SIG-M5 treated with dmso at 0.1 percent for 504 hours (cell line): Measurements from ENCODE around the gene AASS.

Experiments used
- DNase-seq: peaks from one replicate; lab custom pipeline; 2025; ENCODE audit not compliant: unreplicated experiment; lab: John Stamatoyannopoulos, UW

Gene AASS

DNA sequence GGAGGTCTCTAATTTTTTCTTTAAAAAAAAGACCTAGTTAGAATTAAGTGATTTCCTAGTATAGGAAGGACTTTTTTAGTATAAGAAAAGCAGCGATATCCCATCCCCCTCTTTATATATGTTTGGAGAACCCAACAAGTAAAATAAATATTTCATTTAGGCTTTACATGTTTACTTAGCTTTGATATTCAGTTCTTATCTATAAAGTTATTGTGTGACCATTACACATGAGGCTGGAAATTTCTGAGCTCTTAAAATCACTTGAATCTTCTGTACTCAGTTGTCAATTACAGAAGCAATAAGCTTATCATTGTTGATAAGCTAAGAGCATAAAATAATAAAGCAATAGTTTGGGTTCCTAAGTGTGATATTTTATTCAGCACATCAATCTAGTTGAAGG, 89.7 kb downstream of the AASS start:
- no peak for DNase-seq

DNA sequence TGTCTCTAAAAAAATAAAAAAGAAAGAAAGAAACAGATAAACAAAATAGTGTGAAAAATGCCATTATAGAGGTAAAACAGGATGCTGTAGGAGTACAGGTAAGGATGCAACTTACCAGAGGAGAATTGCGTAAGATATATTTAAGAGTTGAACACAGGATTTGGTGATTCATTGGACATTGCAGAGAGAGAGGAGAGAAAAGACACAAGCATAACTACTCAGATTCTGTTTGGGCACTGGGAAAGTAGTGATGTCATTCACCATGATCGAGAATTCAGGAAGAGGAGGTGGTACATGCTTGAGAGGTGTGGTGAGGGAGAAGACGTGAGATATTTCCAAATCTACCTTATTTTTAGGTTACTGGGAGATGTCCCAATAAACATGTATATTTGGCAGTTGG, 97.6 kb downstream of the AASS start:
- no peak for DNase-seq

DNA sequence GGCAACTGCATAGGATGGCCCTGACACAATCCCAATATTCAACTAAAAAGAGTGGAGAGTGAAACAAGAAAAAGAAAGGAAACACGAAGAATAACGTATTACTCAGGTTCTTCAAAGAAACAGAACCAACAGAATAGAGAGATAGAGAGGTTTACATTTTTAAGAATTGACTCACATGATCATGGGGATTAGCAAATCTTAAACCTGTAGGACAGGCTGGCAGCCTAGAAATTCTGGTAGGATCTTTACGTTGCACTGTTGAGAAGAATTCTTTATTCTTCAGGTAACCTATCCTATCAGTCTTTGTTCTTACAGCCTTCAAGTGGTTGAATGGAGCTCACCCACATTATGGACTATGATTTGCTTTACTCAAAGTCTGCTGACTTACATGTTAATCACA, 103.9 kb downstream of the AASS start:
- no peak for DNase-seq

DNA sequence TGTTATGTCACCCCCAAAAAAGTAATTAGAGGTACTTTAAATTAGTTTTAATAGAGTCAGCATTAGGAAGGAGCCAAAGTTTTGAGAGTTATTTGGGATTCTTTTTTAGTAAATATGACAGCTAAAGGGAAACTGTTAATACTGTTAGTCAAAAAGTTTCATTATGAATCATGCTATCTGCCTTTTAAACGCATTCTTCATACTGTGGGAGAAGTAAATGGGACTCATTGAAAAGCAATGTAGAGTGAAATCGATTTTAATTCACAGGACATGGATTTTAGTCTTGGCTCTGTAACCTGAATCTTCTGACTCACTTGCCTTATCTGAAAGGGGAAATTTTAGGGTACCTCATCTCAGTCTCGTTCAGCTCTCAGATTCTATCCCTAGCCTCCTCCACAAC, 105.1 kb downstream of the AASS start:
- DNase-seq, result no peak

DNA sequence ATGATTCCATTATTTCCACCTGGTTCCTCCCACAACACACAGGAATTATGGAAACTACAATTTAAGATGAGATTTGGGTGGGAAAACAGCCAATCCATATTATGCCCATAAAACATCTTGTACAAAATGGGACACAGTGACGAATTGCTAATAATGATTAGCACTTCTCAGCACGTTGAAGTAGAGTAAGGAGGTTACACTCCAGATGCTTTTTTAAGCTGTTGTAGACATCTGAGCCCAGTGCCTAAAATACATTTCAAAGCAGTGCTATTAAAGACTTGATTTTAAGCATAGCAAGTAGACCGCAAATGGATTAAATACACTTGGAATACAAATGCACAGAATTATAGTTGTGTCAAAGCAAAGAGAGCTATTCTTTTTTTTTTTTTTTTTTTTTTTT, 105.9 kb downstream of the AASS start:
- DNase-seq, result no peak

DNA sequence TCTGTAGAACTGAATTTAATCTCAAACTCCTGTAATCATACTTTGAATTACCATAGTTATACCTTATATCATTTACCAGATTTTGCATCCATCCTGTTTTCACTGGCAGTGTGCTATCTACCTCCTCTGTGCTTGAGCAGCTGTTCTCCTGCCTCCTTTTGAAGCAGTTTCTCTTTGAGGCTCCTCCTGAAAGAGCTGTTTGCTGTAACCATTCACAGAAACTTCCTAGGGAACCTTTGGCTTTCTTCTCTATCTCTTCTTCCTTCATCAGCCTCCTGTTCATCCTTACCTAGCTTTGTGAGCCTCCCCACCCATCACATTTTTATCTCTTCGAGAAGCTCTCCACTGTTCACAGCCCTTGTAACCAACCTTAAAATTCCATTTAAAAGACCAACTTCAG, 108.2 kb downstream of the AASS start:
- DNase-seq, result no peak

DNA sequence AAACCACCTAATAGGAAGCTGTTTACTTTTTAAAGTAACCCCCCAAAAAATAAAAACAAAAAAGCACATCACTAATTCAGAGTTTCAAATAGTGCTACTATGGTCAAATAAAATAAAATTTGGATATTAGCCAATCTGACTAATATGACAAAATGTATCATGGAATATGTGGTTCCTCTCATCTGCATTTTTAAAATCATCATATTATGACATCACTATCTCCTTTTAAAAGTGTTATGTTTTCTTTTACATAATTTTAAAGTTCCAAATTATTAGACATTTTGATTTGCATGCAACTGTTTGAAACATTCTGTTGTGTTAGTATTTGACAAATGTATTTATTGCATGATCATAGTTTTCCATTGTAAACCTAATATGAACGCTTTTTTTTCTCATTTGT, 110.4 kb downstream of the AASS start:
- no peak for DNase-seq

DNA sequence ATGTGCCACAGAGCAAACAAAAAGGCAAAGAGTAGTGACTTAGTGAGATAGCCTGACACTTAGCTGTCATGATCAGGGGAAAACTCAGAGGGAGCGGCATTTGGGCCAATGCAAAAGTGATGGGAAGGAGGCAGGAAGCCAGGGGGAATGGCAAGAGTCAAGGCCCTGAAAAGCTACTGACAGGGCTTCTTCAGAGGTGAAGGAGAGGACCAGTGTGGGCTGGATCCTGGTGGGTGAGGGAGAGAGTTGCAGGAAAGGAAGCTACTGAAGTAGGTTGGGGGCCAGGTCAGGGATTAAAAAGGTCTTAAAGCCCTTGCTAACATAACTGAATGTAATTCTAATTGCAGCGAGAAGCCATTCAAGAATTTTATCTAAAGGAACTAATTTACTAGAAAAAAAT, 117.0 kb downstream of the AASS start:
- no peak for DNase-seq
